ENCODE results near the gene SIRPG.
A peak's percentile ranks its signal among the peaks of the same experiment; 100 is the strongest.
"Not testable (repeated sequence)": the region's sequence is repeated elsewhere in the genome, so short reads cannot be mapped to it uniquely, and the experiment has no call there.

SIRPG gene

DNA sequence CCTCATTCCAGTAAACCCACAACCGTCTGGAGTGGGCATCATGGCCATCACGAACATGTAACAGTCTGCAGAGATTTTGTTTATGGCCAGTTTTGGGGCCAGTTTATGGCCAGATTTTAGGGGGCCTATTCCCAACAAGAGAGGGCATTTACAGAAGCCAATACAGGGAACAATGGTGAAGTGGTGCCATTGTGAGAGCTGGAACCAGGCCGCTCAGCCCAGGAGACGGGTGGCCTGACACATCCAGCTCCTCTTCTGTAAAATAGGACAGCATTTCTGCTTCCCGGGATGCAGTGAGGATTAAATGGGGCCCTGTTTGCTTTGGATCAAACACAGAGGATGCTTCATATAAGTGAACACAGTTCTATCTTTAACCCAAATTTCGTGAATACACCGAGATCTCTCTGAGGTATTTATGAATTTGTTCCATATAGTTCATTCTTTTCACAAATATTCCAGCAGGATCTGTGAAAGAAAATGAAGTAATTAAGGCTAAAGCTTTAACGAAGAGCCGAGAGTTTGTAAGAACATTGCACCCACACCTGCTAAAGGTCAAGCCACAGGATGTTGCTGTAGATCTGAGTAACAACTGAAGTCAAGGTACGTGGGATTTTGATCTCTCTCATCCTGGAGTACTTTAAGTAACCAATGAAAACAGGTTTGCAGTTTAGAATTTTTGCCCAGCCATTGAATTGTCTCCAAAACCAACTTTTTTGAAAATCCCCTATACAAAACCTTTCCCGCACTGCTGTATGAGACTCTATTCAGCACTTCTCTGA is 14.5 kb upstream of the SIRPG start:
- DNase-seq (ENCODE audit: low read depth), result no peak

DNA sequence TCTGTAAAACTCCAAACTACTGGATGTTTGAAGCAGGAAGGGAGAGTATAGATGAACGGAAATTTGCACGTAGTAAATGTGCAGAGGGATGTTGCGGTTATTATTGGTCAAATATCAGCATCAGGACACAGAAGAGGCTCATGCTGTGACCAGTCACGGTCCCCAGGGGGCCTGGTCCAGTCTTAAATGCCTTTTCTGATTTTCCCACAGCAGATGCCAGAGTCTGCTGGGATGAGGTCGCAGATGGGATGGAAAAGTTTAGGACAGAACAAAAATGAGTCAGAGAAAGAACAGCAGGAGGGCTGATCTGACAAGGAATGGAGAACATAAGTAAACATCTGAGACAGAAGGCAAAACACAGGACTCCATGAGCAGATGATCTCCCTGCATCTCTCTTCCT is 11.7 kb upstream of the SIRPG start:
- DNase-seq (ENCODE audit: low read depth), result no peak

DNA sequence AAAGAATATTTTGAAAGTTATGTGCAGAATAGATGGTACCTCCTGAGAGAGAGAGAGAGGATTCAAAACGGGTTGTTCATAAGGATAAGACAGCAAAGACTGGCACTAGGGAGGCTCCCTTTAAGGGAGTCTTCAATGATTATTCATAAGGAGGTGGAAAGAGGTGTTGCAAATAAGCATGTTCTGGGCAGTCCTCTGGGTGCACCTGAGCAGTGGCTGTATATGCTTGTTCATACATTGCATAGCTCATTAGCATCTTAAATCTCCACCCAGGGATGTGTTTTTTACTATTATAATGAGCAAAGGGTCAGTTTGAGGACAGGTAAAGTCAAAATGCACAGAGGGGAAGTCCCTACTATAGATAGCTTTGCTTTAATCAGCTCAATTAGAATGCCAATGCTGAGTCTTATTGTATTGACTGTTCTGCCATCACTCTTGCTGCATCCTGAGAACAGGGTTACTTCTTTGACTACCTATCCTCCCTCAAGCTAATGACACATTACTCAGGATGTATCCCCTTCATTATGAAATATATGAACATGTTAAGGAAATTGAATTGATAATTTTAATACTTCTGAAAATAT is 10.0 kb upstream of the SIRPG start:
- no peak for DNase-seq (ENCODE audit: low read depth)

DNA sequence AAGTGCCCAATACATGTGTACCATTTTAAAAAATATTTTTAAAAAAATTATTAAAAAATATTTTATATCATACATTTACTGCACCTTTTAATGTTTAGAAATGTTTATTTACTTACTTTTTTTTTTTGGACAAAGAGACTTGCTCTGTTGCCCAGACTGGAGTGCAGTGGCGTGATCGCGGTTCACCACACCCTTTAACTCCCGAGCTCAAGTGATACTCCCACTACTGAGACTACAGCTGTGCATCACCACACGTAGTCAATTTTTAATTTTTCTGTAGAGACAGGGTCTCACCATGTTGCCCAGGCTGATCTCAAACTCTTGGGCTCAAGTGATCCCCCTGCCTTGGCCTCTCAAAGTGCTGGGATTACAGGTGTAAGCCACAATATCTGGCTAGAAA is 9.2 kb upstream of the SIRPG start:
- DNase-seq (ENCODE audit: low read depth), result no peak

DNA sequence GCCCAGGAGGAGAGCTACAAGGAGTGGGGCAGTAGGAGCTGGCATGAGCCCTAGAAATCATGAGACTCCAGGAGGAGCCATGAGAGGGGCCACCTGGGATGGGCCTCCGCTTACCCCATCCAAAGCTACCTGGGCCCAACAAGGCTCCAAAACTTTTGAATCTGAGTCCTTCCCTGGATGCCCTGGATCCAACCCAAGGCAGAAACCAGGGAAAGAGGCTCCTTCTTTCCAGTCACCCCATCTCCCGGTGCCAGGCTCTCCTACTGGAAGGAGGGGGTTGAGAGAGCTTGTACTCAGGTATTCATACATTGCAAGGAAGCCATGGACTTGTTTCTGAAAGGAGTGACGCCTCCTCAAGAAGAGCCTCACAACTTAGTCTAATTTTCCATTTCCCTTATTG is 7.8 kb upstream of the SIRPG start:
- DNase-seq (ENCODE audit: low read depth), result no peak

DNA sequence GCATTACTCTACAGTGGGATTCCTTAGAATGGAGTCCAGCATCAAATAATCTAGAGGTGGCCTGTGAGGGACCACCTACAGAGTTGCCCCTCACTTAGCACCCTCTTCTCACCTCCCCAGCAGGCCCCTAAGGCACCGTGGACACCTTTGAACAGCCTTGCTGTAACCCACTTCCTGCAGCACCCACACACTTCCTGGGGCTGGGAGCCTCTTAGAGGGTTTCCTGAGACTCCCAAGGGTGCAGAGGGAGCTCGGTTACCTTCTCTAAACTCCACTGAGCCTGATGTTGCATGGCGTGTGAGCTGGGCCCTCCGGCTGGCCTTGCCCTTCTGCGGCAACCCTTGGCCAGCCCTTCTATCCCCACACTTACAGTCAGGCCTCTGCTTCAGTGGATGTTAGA is 7.3 kb upstream of the SIRPG start:
- peak; percentile 46 for DNase-seq (ENCODE audit: low read depth)

DNA sequence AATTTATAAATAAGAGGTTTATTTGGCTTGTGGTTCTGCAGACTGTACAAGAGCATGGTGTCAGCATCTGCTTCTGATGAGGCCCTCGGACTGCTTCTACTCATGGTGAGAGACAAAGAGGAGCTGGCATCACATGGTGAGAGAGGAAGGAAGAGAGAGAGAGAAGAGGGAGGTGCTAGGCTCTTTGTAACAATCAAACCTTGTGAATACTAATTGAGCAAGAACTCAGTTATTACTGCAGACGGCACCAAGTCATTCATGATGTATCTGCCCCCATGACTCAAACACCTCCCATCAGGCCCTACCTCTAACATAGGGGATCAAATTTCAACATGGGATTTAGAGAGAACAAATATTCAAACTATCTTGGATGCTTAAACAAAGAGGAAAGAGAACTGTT is 6.3 kb upstream of the SIRPG start:
- DNase-seq (ENCODE audit: low read depth), result no peak

DNA sequence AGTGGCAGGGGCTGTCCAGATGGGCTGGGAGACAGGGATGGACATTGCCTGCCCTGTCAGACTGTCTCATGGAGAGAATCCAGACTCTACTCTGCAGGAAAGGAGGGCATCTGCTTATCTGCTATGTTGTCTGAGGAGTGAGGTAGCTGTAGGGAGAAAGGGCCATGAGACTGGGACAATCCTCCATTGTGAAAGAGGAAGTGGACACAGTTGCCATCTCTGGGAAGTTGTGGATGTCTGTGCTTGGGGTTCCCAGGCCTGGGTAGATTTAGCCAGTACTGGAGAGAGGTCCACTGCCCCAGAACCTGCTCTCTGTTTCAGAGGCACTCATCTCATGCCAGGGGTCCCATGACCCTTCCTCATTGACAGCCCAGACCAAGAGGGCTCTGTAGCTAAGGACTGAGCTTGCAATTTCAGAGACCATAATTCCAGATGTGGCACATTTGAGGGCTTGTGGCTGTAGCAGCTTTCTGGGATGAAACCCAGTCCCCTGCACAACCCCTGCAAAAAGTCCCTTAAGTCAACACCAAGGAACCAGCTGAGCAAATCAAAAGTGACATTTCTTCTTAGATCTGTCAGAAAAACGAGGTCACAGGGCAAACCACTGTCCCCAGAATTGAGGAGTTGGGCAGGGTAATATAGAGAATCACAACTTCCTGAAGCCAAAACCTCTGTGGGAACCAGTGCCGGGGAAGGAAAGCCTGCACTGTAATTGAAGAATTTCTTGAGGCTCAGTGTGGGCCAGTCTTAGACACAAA is 4.1 kb upstream of the SIRPG start:
- no peak for DNase-seq (ENCODE audit: low read depth)

DNA sequence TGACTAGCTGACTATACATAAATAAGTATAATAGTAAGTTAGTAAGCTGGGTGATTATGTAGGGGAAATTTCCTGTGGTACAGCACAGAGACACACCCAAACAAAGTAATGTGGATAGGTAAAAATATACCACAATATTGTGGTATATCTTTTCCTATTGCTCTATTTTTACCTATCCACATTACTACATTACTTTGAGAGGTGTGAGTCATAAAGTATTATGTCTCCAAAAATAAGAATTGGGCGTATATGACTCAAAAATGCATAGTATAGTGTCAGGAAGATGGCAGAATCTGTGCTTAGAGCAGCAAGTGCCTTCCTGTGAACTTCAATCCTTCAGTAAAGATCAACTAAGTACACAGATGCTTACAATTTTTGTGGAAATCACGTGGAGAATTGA is 2.7 kb upstream of the SIRPG start:
- no peak for DNase-seq (ENCODE audit: low read depth)

DNA sequence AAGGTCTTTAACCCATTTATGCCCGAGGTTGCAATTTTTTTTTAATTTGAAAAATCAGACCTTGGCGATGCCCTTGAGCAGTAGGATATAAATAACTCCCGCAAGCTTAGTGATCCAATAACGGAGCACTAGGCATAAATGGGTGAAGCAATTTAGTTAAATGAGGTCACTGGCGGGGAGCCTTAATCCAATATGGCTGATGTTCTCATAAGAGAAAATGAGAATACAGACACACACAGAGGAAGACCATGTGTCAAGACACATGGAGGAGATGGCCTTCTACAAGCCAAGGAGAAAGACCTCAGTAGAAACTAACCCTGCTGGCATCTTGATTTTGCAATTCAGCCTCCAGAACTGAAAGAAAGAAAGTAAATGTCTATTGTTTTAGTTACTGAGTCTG is 735 bp downstream of the SIRPG start:
- no peak for DNase-seq (ENCODE audit: low read depth)

DNA sequence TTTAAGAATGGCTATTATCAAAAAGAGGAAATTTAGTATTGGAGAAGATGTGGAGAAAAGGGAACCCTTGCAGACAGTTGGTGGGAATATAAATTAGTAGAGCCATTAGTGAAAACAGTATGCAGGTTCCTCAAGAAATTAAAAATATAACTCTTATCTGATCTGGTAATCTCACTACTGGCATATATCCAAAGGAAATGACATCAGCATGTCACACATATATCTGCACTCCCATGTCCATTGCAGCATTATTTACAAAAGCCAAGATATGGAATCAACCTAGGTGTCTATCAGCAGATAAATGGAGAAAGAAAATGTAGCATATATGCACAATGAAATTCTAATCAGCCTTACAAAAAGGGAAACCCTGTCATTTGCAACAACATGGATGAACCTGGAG is 2.6 kb downstream of the SIRPG start:
- DNase-seq (ENCODE audit: low read depth), result no peak

DNA sequence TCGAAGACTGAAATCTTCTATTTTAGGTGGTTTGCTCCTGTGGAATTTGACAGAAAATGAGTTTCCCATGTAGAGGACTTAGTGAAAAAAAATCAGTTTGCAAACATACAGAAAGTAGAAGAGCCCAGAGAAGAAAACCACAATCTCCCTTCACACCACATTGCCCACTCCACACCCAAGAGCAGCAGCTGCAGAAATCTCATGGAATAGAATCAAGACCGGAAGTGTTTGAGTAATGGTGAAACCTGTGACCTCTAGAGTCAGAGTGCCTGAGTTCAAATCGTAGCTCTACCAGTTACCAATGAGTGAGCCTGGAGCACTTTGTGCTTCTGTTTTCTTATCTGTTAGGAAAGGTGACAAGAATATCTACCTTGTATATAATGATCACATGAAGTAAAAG is 4.6 kb downstream of the SIRPG start:
- DNase-seq (ENCODE audit: low read depth), result no peak

DNA sequence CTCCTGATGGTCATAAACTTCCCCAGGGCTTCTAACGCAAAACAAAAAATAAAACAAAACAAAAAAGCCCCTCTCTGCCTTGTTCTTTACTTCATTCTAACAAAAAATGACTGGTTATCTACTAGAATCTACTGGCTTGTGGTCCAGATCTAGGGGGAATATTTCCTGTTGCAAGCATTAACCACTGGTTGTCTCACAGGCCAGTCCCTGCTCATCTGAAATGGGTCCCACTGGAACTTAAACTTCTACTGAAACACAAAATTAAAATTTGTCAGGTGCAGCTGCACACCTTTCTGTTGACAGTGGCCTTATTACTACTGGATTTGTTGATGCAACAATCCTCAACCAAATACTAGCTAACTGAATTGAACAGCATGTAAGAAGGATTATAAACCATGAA is 5.5 kb downstream of the SIRPG start:
- no peak for DNase-seq (ENCODE audit: low read depth)

DNA sequence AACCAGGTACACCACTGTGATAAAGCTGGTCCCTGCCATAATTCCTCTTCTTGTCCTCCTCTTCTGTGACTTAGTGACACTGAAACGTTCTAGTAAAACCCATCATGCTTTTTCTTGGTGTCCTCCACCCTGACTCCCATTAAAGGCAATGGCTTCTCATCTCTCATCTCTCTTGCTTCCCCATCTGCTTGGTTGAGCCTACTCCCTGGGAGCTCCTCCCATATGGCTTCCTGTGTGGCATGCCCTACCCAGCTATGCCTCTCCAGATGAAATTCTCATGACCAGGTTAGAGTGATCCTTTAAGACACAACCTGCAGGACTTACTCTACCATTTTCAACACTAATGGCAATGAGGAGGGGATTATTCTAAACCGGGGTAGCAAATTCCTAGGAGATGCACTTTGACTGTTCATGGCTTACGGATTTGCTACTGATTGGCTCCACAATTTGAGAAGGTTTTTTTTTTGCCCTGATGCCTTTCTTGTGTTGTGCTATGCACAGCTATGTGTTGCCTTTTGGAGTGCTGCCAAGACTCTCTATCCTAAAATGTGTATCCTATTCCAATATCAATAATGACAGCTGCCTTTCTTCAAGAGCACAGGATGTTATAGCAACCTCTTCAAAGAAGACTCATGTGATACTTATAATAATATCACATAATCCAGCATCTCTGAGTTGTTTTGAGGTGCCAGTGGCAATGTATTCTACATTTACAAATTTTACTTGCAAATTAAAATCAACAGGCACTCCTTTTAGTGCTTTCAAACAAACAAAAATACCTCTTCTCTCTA is 6.1 kb downstream of the SIRPG start:
- DNase-seq (ENCODE audit: low read depth), result no peak

DNA sequence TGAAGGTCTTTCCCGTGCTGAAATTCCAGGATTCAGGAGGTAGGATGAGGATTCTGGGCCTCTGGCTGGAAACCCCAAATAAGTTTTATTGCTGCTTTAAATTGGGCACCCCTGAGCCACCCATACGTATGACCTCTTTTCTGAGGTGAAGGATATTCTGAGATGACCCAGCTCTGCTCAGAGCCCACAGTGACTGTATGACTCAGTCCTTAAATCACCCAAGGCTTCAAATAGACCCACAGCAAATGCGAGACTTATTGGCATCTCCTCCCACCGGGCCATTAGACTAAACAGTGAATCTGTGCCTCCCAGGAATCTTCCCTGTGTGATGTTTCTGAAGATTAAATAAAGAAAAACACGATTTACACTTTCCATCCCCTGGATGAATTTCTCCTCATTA is 9.5 kb downstream of the SIRPG start:
- no peak for DNase-seq (ENCODE audit: low read depth)

DNA sequence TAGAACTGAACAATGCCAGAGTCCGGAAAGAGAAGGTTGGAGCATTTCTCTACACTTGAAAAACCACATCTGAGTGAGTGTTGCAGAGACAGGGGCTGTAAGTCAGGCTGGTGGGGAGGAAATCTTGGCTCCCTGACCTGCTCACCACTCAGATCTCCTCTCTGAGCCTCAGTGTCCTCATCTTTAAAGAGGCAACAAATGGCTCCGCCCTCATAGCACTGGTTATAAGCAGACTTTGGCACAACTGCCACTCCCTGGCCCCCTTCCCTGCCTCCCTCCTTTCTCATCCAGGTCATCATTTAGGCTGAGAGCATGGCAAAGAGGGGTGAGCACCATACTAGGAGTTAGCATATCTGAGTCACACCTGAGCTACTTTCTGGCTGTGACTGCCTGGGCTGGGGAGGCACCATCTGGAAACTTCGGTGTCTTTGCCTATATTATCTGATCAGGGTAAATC is 10.6 kb downstream of the SIRPG start:
- peak; percentile 32 for DNase-seq (ENCODE audit: low read depth)

DNA sequence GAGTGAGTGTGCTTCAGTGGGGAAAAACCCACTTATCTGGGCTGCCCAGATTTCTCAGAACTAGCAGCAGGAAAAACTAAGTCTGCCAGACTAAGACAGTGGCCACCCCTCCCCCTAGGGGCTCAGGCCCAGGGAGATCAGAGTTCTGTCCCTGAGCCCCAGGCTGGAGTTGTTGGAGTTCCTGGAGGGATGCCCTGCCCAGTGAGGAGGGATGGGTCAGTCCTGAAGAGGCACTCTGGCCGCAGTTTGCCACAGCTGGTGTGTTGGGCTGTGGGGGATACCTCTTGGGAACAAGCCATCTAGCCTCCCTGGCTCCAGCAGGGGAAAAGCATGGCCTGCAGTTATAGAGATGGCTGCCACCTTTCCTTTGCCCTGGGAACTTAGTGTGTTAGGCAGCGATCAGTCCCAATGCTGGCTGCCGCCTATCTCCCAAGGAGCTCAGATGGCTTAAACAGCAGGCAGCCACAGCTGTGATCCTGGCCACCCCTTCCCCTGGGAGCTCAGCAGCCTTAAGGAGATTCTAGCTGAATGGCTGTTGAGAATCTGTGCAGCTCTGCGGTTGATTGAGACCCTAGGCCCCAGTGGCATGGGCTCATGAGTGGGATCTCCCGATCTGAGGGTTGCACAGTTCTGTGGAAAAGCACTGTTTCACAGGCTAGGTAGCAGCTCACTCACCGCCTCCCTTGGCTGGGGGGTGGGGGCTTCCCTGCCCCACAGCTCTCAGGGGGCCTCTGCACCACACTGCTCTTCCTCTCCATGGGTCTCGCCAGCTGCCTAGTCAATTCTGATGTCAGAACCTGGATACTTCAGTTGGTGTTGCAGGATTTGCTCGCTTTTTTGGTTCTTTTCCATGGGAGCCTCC is 13.2 kb downstream of the SIRPG start:
- DNase-seq (ENCODE audit: low read depth), result no peak

DNA sequence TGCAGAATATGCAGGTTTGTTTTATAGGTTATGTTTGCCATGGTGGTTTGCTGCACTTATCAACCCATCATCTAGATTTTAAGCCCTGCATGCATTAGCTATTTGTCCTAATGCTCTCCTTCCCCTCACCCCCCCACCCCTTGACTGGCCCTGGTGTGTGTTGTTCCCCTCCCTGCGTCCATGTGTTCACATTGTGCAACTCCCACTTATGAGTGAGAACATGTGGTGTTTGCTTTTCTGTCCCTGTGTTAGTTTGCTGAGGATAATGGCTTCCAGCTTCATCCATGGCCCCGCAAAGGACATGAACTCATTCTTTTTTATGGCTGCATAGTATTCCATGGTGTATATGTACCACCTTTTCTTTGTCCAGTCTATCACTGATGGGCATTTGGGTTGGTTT is 18.9 kb downstream of the SIRPG start:
- DNase-seq (ENCODE audit: low read depth), result not testable (repeated sequence)

DNA sequence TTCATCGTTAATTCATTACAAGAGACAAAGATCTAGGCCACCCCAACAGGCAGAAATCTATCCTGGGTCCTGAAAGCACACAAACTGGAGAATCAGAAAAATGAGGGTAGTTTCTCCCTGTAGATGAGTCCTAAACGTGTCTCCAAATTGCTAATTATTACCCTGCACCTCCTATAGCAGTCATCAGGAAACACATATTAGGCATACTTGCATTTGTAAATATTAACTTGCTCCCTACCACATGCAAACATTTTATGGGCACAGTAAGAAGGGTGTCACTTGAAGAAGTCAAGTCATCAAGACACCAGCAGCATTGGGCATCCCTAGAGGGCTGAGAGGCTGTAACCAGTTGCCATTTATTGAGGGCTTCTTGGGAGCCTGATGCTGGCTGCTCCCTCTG is 19.8 kb downstream of the SIRPG start:
- no peak for DNase-seq (ENCODE audit: low read depth)

DNA sequence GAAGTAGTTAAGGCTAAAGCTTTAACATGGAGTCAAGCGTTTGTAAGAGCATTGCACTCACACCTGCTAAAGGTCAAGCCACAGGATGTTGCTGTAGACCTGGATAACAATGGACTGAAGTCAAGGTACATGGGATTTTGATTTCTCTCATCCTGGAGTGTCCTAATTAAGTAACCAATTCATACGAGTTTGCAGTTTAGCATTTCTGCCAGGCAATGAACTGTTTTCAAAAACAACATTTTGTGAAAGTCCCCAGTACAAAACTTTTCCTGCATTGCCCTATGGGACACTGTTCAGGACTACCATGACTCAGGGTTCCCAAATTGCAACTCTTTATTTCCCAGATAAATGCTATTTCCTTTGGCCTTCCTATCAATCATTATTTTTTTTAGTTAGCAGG is 20.4 kb downstream of the SIRPG start:
- DNase-seq (ENCODE audit: low read depth), result no peak

DNA sequence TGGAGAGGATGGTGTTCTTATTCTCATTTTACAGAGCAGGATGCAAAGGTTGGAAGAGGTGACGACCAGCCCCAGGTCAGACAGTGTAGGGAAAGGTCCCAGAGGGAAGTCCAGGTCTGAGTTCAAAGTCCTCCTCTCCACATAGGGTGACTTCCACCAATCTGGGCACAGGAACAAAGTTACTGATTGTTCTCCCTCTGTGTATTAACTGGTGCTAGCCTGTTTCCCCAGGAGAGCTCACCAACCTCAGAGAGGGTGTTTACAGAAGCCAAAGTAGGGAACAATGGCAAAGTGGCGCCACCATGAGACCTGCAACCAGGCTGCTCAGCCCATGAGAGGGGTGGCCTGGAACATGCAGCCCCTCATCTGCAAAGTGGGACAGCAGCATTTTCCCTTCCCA is 21.0 kb downstream of the SIRPG start:
- no peak for DNase-seq (ENCODE audit: low read depth)

All from activated T-cell treated with anti-CD3 and anti-CD28 coated beads for 24 hours (primary cell).